ENCODE measurements around the gene BBIP1. TPM values are rescaled to one million over a fixed set of nuclear protein-coding genes. Genes with fewer than 3 reads are reported as not detected.

Gene BBIP1
- total RNA-seq, 2 experiments from 2014 or later, result 32.4 to 34.4 TPM

DNA sequence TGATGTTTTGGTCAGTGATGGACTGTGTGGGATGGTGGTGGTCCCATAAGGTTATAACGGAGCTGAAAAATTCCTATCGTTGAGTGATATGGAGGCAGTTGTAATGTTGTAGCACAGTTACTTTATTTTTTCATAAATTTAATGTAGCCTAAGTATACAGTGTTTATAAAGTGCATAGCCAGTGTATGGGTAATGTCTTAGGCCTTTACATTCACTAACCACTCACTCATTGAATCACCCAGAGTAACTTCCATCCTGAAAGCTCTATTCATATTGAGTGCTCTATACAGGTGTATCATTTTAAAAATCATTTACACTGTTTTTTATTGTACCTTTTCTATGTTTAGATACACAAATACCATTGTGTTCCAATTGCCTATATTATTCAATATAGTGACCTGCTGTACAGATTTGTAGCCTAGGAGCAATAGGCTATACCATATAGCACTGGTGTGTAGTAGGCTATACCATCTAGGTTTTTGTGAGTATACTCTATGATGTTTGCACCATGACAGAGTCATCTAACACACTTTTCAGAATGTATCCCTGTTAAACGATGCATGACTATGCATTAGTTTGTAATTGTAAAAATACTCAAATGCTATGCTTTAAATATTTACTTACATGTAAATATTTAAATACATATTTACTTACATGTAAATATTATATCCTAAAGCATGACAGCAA lies 26.2 kb downstream of the BBIP1 start:
- Histone ChIP-seq H4K20me1 (ENCODE audit: insufficient read depth, low read length) (no peaks in the 10 kb centered on the region), H3K9me2 (ENCODE audit: insufficient read depth, low read length) (no peaks in the 10 kb centered on the region), H3K4me3 (ENCODE audit: low read depth, low read length, poor library complexity, severe bottlenecking) (no peak overlapping the region), H3K9me3 (ENCODE audit: low read length) (no peaks in the 10 kb centered on the region), H3K4me1 (ENCODE audit: insufficient read depth, low read length, poor library complexity, severe bottlenecking) (peaks cover 4% of the 10 kb centered on the region), H3K4me2 (ENCODE audit: low read length) (no peak overlapping the region), H3K36me3 (ENCODE audit: insufficient read depth, low read length) (peaks cover 83% of the 10 kb centered on the region), H2AFZ (ENCODE audit: low read length) (no peak overlapping the region), H3K79me2 (ENCODE audit: insufficient read depth, low read depth, low read length) (peaks cover 4% of the 10 kb centered on the region; the same call in 1 of the 2 replicates), H3K27ac (ENCODE audit: low read depth, low read length, poor library complexity, severe bottlenecking) (no peak overlapping the region)
- intact Hi-C loops (cut with micrococcal nuclease; ENCODE audit: unreplicated experiment), result loop anchor here (1.0 to 10.0 kb wide), 6 partner anchors 35 to 442 kb away; no protein-coding TSS in a partner anchor
- DNase-seq (ENCODE audit: low spot score), result no peak
- ChIA-PET CTCF (ENCODE audit: unreplicated experiment) (interaction anchor here (1.6 kb wide), 1 partner anchor 89 kb away, joined by 11 read pairs; no protein-coding TSS in a partner anchor), POLR2A (interaction anchor here (0.7 kb wide), 1 partner anchor 31 kb away, joined by 3 read pairs; no protein-coding TSS in a partner anchor)
- TF ChIP-seq, protein P1, sequence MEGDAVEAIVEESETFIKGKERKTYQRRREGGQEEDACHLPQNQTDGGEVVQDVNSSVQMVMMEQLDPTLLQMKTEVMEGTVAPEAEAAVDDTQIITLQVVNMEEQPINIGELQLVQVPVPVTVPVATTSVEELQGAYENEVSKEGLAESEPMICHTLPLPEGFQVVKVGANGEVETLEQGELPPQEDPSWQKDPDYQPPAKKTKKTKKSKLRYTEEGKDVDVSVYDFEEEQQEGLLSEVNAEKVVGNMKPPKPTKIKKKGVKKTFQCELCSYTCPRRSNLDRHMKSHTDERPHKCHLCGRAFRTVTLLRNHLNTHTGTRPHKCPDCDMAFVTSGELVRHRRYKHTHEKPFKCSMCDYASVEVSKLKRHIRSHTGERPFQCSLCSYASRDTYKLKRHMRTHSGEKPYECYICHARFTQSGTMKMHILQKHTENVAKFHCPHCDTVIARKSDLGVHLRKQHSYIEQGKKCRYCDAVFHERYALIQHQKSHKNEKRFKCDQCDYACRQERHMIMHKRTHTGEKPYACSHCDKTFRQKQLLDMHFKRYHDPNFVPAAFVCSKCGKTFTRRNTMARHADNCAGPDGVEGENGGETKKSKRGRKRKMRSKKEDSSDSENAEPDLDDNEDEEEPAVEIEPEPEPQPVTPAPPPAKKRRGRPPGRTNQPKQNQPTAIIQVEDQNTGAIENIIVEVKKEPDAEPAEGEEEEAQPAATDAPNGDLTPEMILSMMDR (conservative IDR thresholded peaks at IDR 0.05; ENCODE audit: low read length), result no peak
- no peak for TF ChIP-seq EZH2phosphoT487 (IDR thresholded peaks at IDR 0.05; ENCODE audit: borderline replicate concordance, low read depth, low read length)
- no TSS peak for BruUV-seq (replicated peaks)

DNA sequence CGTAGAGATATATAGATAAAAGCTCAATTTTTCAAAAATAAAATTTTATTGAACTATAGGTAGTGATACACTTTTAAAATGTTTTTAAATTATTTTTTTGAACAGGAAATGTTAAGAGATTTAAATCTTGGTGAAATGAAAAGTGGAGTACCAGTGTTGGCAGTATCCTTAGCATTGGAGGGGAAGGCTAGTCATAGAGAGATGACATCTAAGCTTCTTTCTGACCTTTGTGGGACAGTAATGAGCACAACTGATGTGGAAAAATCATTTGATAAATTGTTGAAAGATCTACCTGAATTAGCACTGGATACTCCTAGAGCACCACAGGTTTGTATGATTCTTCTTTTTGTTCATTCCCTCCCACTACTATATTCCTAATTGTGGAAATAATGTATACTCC lies 31.4 kb downstream of the BBIP1 start:
- Histone ChIP-seq H3K9me3 (ENCODE audit: low read length) (no peaks in the 10 kb centered on the region), H3K79me2 (ENCODE audit: insufficient read depth, low read depth, low read length) (no peaks in the 10 kb centered on the region; the same call in 1 of the 2 replicates), H4K20me1 (ENCODE audit: insufficient read depth, low read length) (0 out of 2 replicates have a peak, but pooled peaks cover 4% of the 10 kb centered on the region), H3K27ac (ENCODE audit: low read depth, low read length, poor library complexity, severe bottlenecking) (no peak overlapping the region), H2AFZ (ENCODE audit: low read length) (no peak overlapping the region), H3K4me2 (ENCODE audit: low read length) (no peak overlapping the region), H3K4me3 (ENCODE audit: low read depth, low read length, poor library complexity, severe bottlenecking) (no peak overlapping the region), H3K9me2 (ENCODE audit: insufficient read depth, low read length) (no peaks in the 10 kb centered on the region), H3K36me3 (ENCODE audit: insufficient read depth, low read length) (peaks cover 94% of the 10 kb centered on the region), H3K4me1 (ENCODE audit: insufficient read depth, low read length, poor library complexity, severe bottlenecking) (peaks cover 5% of the 10 kb centered on the region)
- no peak for TF ChIP-seq EZH2phosphoT487 (IDR thresholded peaks at IDR 0.05; ENCODE audit: borderline replicate concordance, low read depth, low read length)
- TF ChIP-seq, protein P1 (conservative IDR thresholded peaks at IDR 0.05; ENCODE audit: low read length), result no peak
- intact Hi-C loops (cut with micrococcal nuclease; ENCODE audit: unreplicated experiment), result no loop called here
- no peak for DNase-seq (ENCODE audit: low spot score)
- ChIA-PET CTCF (ENCODE audit: unreplicated experiment) (no interaction called here), POLR2A (interaction anchor here (0.7 to 2.5 kb wide), 9 partner anchors 9 to 145 kb away, joined by 3 to 14 read pairs (median 4); partner anchors contain the start of gene BBIP1)
- BruUV-seq (replicated peaks), result no TSS peak
